ENCODE measurements around the gene MYO9A.
A peak's percentile ranks its signal among the peaks of the same experiment; 100 is the strongest.

MYO9A gene

GRCh38 chr15:71806452-71806931 is 311.5 kb downstream of the MYO9A start:
- no peak for DNase-seq

GRCh38 chr15:71804695-71805470 is 313.1 kb downstream of the MYO9A start:
- no peak for DNase-seq

GRCh38 chr15:71804226-71804625 is 313.7 kb downstream of the MYO9A start:
- no peak for DNase-seq

- DNase-seq = peak in 1 of 5 experiments; percentile 51
These were observed 315.2 kb downstream of the MYO9A start for GRCh38 chr15:71802770-71803169.

GRCh38 chr15:71801935-71802655 is 315.9 kb downstream of the MYO9A start:
- no peak for DNase-seq

- peak in 1 of 5 experiments; percentile 63 for DNase-seq
These were observed 316.9 kb downstream of the MYO9A start for GRCh38 chr15:71800835-71801745.

- no peak for DNase-seq
These were observed 317.8 kb downstream of the MYO9A start for GRCh38 chr15:71800190-71800589.

GRCh38 chr15:71798641-71799040 is 319.3 kb downstream of the MYO9A start:
- DNase-seq = no peak

GRCh38 chr15:71792521-71792920 is 325.4 kb downstream of the MYO9A start:
- no peak for DNase-seq

GRCh38 chr15:71791975-71792374 is 326.0 kb downstream of the MYO9A start:
- DNase-seq = no peak

GRCh38 chr15:71790081-71790480 is 327.9 kb downstream of the MYO9A start:
- no peak for DNase-seq

- no peak for DNase-seq
These were observed 328.3 kb downstream of the MYO9A start for GRCh38 chr15:71789616-71790015.

GRCh38 chr15:71788646-71789579 is 329.0 kb downstream of the MYO9A start:
- no peak for DNase-seq

- DNase-seq = no peak
These were observed 331.3 kb downstream of the MYO9A start for GRCh38 chr15:71786673-71787072.

- no peak for DNase-seq
These were observed 332.0 kb downstream of the MYO9A start for GRCh38 chr15:71785996-71786395.

GRCh38 chr15:71784719-71785118 is 333.2 kb downstream of the MYO9A start:
- no peak for DNase-seq

- DNase-seq = no peak
These were observed 335.4 kb downstream of the MYO9A start for GRCh38 chr15:71782422-71783165.

- DNase-seq = no peak
These were observed 336.0 kb downstream of the MYO9A start for GRCh38 chr15:71781965-71782265.

- DNase-seq = peak in 1 of 5 experiments; percentile 89
These were observed 336.6 kb downstream of the MYO9A start for GRCh38 chr15:71781179-71781964.

Data from T-helper 2 cell (primary cell).